Activated CD8-positive, alpha-beta T cell treated with anti-CD3 and anti-CD28 coated beads for 36 hours (primary cell): ENCODE data around the gene LY6G6D. TPM values are rescaled to one million over a fixed set of nuclear protein-coding genes. Genes with fewer than 3 reads are reported as not detected.
A peak's percentile ranks its signal among the peaks of the same experiment; 100 is the strongest.

Source experiments
- ATAC-seq: fragments of 200-7000 bp; cut with Tn5 transposase; one replicate; pipeline ENCODE4 v1.10.0; 2021; ENCODE audit warnings: mild to moderate bottlenecking, moderate library complexity
- CTCF ChIA-PET: fragments of 350-600 bp; sonication (Branson Sonifier 250); formaldehyde crosslinking; loops from one replicate; lab custom pipeline; 2021; ENCODE audit warnings: antibody characterized with exemption; lab: Charles Lee
- POLR2A ChIA-PET: fragments of 350-600 bp; sonication (Branson Sonifier 250); formaldehyde crosslinking; loops from one replicate; lab custom pipeline; 2021; ENCODE audit warnings: antibody characterized with exemption; lab: Charles Lee
- DNase-seq: peaks from one replicate; pipeline ENCODE4 v3.0.0-alpha.2; 2020
- H3K27ac Mint-ChIP-seq: one replicate; pipeline ENCODE4 v1.8.0; 2021; ENCODE audit warnings: mild to moderate bottlenecking, mixed read lengths
- H3K27me3 Mint-ChIP-seq: one replicate; pipeline ENCODE4 v1.8.0; 2021; ENCODE audit warnings: mixed read lengths
- H3K36me3 Mint-ChIP-seq: one replicate; pipeline ENCODE4 v1.8.0; 2021; ENCODE audit warnings: low read depth, mixed read lengths
- H3K4me1 Mint-ChIP-seq: one replicate; pipeline ENCODE4 v1.8.0; 2021; ENCODE audit warnings: low read depth, mixed read lengths
- H3K4me3 Mint-ChIP-seq: one replicate; pipeline ENCODE4 v1.8.0; 2021; ENCODE audit warnings: mild to moderate bottlenecking, moderate library complexity, mixed read lengths
- H3K9me3 Mint-ChIP-seq: one replicate; pipeline ENCODE4 v1.8.0; 2021; ENCODE audit warnings: mixed read lengths
- CTCF ChIP-seq: fragments of 200-600 bp; IDR thresholded peaks from one replicate; pipeline ENCODE4 v1.8.0; 2022; ENCODE audit warnings: antibody characterized with exemption, mild to moderate bottlenecking
- intact Hi-C: fragments of 100-400 bp; cut with micrococcal nuclease; formaldehyde crosslinking; loops from one replicate; pipeline ENCODE4 v1.10.0; 2022
- total RNA-seq, 2 experiments: library from RNA; stranded (reverse); gene quantifications; one replicate each; pipeline ENCODE4 v1.2.3, GENCODE V29; 2021

Gene LY6G6D
- total RNA-seq, 2 experiments from 2014 or later = not detected

GRCh38 chr6:31687860-31688693, 27.1 kb upstream of the LY6G6D start:
- no peak for TF ChIP-seq CTCF

GRCh38 chr6:31689249-31690110, 25.7 kb upstream of the LY6G6D start:
- Mint-ChIP-seq H3K27me3 (no peaks in the 10 kb centered on the region), H3K4me1 (peaks cover 5% of the 10 kb centered on the region), H3K4me3 (no peak overlapping the region), H3K27ac (peak overlapping the region; percentile 40), H3K9me3 (no peaks in the 10 kb centered on the region), H3K36me3 (peaks cover 17% of the 10 kb centered on the region)
- TF ChIP-seq CTCF = no peak
- ChIA-PET POLR2A (no interaction called here), CTCF (interaction anchor here (0.7 to 2.3 kb wide), 12 partner anchors 9 to 145 kb away, joined by 3 to 9 read pairs (median 4); partner anchors contain the start of genes C6orf47 and LY6G6F)
- ATAC-seq = peak; percentile 42
- intact Hi-C loops = no loop called here
- peak; percentile 28 for DNase-seq

More at GRCh38 chr6:31687860-31688693, 27.1 kb upstream of the LY6G6D start:
- POLR2A ChIA-PET = interaction anchor here (0.8 to 1.3 kb wide), 3 partner anchors 10 to 51 kb away, joined by 3 to 4 read pairs (median 3); partner anchors contain the start of genes BAG6 and MSH5
- Mint-ChIP-seq H3K9me3 (no peaks in the 10 kb centered on the region), H3K4me3 (no peak overlapping the region), H3K4me1 (peaks cover 5% of the 10 kb centered on the region), H3K36me3 (peaks cover 14% of the 10 kb centered on the region), H3K27me3 (no peaks in the 10 kb centered on the region), H3K27ac (no peak overlapping the region)
- ATAC-seq = no peak
- DNase-seq = no peak
- intact Hi-C loops = no loop called here
- CTCF ChIA-PET = interaction anchor here (0.8 to 1.5 kb wide), 3 partner anchors 27 to 82 kb away, joined by 3 to 4 read pairs (median 3); partner anchors contain the start of gene C6orf47

- peaks cover 5% of the 10 kb centered on the region for H3K4me1 Mint-ChIP-seq
- intact Hi-C loops = no loop called here
- ATAC-seq (no peak), DNase-seq (no peak)
- no peaks in the 10 kb centered on the region for H3K27me3 Mint-ChIP-seq
- ChIA-PET CTCF (interaction anchor here (0.7 to 2.3 kb wide), 12 partner anchors 9 to 146 kb away, joined by 3 to 9 read pairs (median 4); partner anchors contain the start of genes LY6G5C and LY6G6F), POLR2A (interaction anchor here (0.7 to 1.2 kb wide), 4 partner anchors 17 to 21 kb away, joined by 3 to 5 read pairs (median 3); no protein-coding TSS in a partner anchor)
- peak overlapping the region; percentile 40 for H3K27ac Mint-ChIP-seq
- no peak for TF ChIP-seq CTCF
- H3K4me3 Mint-ChIP-seq = no peak overlapping the region
- H3K9me3 Mint-ChIP-seq = no peaks in the 10 kb centered on the region
- peaks cover 17% of the 10 kb centered on the region for H3K36me3 Mint-ChIP-seq
Observed at GRCh38 chr6:31690231-31691077, 24.7 kb upstream of the LY6G6D start.

- H3K27me3 Mint-ChIP-seq = no peaks in the 10 kb centered on the region
- peaks cover 17% of the 10 kb centered on the region for H3K36me3 Mint-ChIP-seq
- no peak overlapping the region for H3K27ac Mint-ChIP-seq
- TF ChIP-seq CTCF = no peak
- H3K4me3 Mint-ChIP-seq = no peak overlapping the region
- CTCF ChIA-PET = interaction anchor here (1.1 to 2.3 kb wide), 8 partner anchors 9 to 139 kb away, joined by 3 to 9 read pairs (median 5); partner anchors contain the start of gene LY6G5C
- ATAC-seq (no peak), DNase-seq (no peak)
- POLR2A ChIA-PET = interaction anchor here (0.7 to 2.4 kb wide), 5 partner anchors 17 to 49 kb away, joined by 3 to 6 read pairs (median 3); partner anchors contain the start of gene MSH5
- intact Hi-C loops = no loop called here
- H3K4me1 Mint-ChIP-seq = peaks cover 5% of the 10 kb centered on the region
- no peaks in the 10 kb centered on the region for H3K9me3 Mint-ChIP-seq
Observed at GRCh38 chr6:31691078-31691463, 24.1 kb upstream of the LY6G6D start.
